Measurements from ENCODE around the gene TBC1D23.

- TF ChIP-seq POLR2AphosphoS5 (IDR thresholded peaks at IDR 0.05; ENCODE audit: low read depth, low read length) (no peak), CTCF (CRISPR knock-in tag; IDR thresholded peaks at IDR 0.05) (no peak), ELF3 (CRISPR knock-in tag; IDR thresholded peaks at IDR 0.05) (no peak), FOXA3 (CRISPR knock-in tag; IDR thresholded peaks at IDR 0.05) (no peak), ZNF501 (CRISPR knock-in tag; IDR thresholded peaks at IDR 0.05) (no peak), ZBTB8A (CRISPR knock-in tag; IDR thresholded peaks at IDR 0.05; ENCODE audit: borderline replicate concordance, low read depth) (no peak), MAFF (IDR thresholded peaks at IDR 0.05; ENCODE audit: low read depth, low read length) (no peak)
- TF ChIP-seq, protein P1, sequence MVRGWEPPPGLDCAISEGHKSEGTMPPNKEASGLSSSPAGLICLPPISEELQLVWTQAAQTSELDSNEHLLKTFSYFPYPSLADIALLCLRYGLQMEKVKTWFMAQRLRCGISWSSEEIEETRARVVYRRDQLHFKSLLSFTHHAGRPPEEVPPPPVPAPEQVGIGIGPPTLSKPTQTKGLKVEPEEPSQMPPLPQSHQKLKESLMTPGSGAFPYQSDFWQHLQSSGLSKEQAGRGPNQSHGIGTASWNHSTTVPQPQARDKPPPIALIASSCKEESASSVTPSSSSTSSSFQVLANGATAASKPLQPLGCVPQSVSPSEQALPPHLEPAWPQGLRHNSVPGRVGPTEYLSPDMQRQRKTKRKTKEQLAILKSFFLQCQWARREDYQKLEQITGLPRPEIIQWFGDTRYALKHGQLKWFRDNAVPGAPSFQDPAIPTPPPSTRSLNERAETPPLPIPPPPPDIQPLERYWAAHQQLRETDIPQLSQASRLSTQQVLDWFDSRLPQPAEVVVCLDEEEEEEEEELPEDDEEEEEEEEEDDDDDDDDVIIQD (CRISPR knock-in tag; IDR thresholded peaks at IDR 0.05; ENCODE audit: low read depth), result no peak
- TF ChIP-seq, protein P2, sequence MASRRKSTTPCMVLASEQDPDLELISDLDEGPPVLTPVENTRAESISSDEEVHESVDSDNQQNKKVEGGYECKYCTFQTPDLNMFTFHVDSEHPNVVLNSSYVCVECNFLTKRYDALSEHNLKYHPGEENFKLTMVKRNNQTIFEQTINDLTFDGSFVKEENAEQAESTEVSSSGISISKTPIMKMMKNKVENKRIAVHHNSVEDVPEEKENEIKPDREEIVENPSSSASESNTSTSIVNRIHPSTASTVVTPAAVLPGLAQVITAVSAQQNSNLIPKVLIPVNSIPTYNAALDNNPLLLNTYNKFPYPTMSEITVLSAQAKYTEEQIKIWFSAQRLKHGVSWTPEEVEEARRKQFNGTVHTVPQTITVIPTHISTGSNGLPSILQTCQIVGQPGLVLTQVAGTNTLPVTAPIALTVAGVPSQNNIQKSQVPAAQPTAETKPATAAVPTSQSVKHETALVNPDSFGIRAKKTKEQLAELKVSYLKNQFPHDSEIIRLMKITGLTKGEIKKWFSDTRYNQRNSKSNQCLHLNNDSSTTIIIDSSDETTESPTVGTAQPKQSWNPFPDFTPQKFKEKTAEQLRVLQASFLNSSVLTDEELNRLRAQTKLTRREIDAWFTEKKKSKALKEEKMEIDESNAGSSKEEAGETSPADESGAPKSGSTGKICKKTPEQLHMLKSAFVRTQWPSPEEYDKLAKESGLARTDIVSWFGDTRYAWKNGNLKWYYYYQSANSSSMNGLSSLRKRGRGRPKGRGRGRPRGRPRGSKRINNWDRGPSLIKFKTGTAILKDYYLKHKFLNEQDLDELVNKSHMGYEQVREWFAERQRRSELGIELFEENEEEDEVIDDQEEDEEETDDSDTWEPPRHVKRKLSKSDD (CRISPR knock-in tag; IDR thresholded peaks at IDR 0.05; ENCODE audit: low read depth), result no peak
- TF ChIP-seq, protein P3, sequence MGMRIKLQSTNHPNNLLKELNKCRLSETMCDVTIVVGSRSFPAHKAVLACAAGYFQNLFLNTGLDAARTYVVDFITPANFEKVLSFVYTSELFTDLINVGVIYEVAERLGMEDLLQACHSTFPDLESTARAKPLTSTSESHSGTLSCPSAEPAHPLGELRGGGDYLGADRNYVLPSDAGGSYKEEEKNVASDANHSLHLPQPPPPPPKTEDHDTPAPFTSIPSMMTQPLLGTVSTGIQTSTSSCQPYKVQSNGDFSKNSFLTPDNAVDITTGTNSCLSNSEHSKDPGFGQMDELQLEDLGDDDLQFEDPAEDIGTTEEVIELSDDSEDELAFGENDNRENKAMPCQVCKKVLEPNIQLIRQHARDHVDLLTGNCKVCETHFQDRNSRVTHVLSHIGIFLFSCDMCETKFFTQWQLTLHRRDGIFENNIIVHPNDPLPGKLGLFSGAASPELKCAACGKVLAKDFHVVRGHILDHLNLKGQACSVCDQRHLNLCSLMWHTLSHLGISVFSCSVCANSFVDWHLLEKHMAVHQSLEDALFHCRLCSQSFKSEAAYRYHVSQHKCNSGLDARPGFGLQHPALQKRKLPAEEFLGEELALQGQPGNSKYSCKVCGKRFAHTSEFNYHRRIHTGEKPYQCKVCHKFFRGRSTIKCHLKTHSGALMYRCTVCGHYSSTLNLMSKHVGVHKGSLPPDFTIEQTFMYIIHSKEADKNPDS (CRISPR knock-in tag; IDR thresholded peaks at IDR 0.05), result no peak
These were observed 702 bp downstream of the TBC1D23 start for GRCh38 chr3:100261485-100261903.

Measured in HepG2 (cell line).